ENCODE measurements around the gene IL23R.

GRCh38 chr1:67150931-67151330, 15.3 kb upstream of the IL23R start:
- TF ChIP-seq POLR2A (IDR thresholded peaks at IDR 0.05) (no peak), CTCF (IDR thresholded peaks at IDR 0.05) (no peak), POLR2AphosphoS5 (IDR thresholded peaks at IDR 0.05) (no peak)

All from breast epithelium (tissue), 3 donors.